Posterior vena cava (tissue), 2 donors: ENCODE results near the gene CTNNBIP1. TPM values are rescaled to one million over a fixed set of nuclear protein-coding genes. Genes with fewer than 3 reads are reported as not detected.

Experiments used
- total RNA-seq, 2 donors: library from RNA; stranded (reverse); fragmentation: NEBNext Ultra II Directional; extraction: Animal tissue kit (Norgen Biotek cat#: 25700); gene quantifications; one replicate each; pipeline ENCODE4 v1.2.1, GENCODE V29; 2021
- donor health status: DM: yes; HTN: yes; CAD: no.
- donor health status: DM: yes; HTN: yes; CAD: no.

The CTNNBIP1 gene
- total RNA-seq, 2 donors from 2014 or later = 13.9 to 18.3 TPM

Other genes with a start within 250 kb of the CTNNBIP1 start
- gene CLSTN1, start 86.3 kb downstream of the CTNNBIP1 start, total RNA-seq = 10 to 100 TPM; 59.8 to 77.9 TPM
- 10 to 100 TPM; 31.5 to 34.1 TPM for gene LZIC, start 33.1 kb upstream of the CTNNBIP1 start, total RNA-seq
- gene NMNAT1, start 33.2 kb upstream of the CTNNBIP1 start, total RNA-seq = 1 to 10 TPM; 7.5 to 7.8 TPM
- 10 to 100 TPM; 32.9 to 35.7 TPM for gene RBP7, start 87.0 kb upstream of the CTNNBIP1 start, total RNA-seq
- 10 to 100 TPM; 34.4 to 34.7 TPM for gene UBE4B, start 122.7 kb upstream of the CTNNBIP1 start, total RNA-seq